GM12878 (cell line): ENCODE results near the gene IRF8. TPM values are rescaled to one million over a fixed set of nuclear protein-coding genes. Genes with fewer than 3 reads are reported as not detected.

ENCODE experiments used
- ATF3 ChIP-seq: IDR thresholded peaks from 2 replicates; pipeline ENCODE4 v1.6.1; 2011; ENCODE audit warnings: low read depth, mild to moderate bottlenecking, low read length, moderate library complexity, borderline replicate concordance; ENCODE audit errors: extremely low read depth
- CEBPZ ChIP-seq: fragments of 150-350 bp; IDR thresholded peaks from 2 replicates; pipeline ENCODE4 v1.6.1; 2016; ENCODE audit warnings: low read depth, low read length
- E2F4 ChIP-seq: IDR thresholded peaks from 2 replicates; pipeline ENCODE4 v1.6.1; 2012; ENCODE audit warnings: low read depth, low read length, improper control_type of control experiment
- KLF5 ChIP-seq: fragments of 450-650 bp; IDR thresholded peaks from 2 replicates; pipeline ENCODE4 v1.6.1; 2014; ENCODE audit warnings: mild to moderate bottlenecking; ENCODE audit not compliant: partially characterized antibody
- MTA2 ChIP-seq: fragments of 450-650 bp; IDR thresholded peaks from 2 replicates; pipeline ENCODE4 v1.6.1; 2016; ENCODE audit warnings: low read depth, mild to moderate bottlenecking, moderate library complexity
- PML ChIP-seq: IDR thresholded peaks from 2 replicates; pipeline ENCODE4 v1.6.1; 2012; ENCODE audit warnings: low read length, inconsistent platforms
- POLR2AphosphoS2 ChIP-seq: IDR thresholded peaks from 2 replicates; pipeline ENCODE4 v1.6.1; 2011; ENCODE audit warnings: low read depth, mild to moderate bottlenecking, low read length, improper control_type of control experiment, moderate library complexity
- POLR2AphosphoS5 ChIP-seq: IDR thresholded peaks from 2 replicates; pipeline ENCODE4 v1.6.1; 2011; ENCODE audit warnings: mild to moderate bottlenecking, low read length, inconsistent platforms
- TBL1XR1 ChIP-seq: IDR thresholded peaks from 2 replicates; pipeline ENCODE4 v1.6.1; 2012; ENCODE audit warnings: low read depth, low read length, improper control_type of control experiment
- TCF3 ChIP-seq: IDR thresholded peaks from 2 replicates; pipeline ENCODE4 v1.6.1; 2012; ENCODE audit warnings: low read depth, mild to moderate bottlenecking, low read length, borderline replicate concordance; ENCODE audit not compliant: insufficient read depth
- USF1 ChIP-seq: IDR thresholded peaks from 2 replicates; pipeline ENCODE4 v1.6.1; 2011; ENCODE audit warnings: borderline replicate concordance, low read depth, mild to moderate bottlenecking, moderate library complexity, mixed read lengths, low read length; ENCODE audit not compliant: insufficient read depth; ENCODE audit errors: extremely low read length
- WRNIP1 ChIP-seq: IDR thresholded peaks from 2 replicates; pipeline ENCODE4 v1.6.1; 2011; ENCODE audit warnings: low read depth, low read length, improper control_type of control experiment, borderline replicate concordance
- polyA plus RNA-seq, 11 experiments: library from polyadenylated mRNA; depleted of rRNA in 4 of 11; unstranded in 6 of 11; stranded (reverse) in 5 of 11; fragments of >200 nt; fragmentation: Nextera tagmentation in 4 of 11; fragmentation: Illumina TruSeq in 1 of 11; extraction: Ambion mirVana in 4 of 11; extraction: Trizol in 1 of 11; gene quantifications; 1 replicate in 1 of 11; 2 replicates in 10 of 11; pipeline versions ENCODE4 v1.2.1 to v1.2.3, GENCODE V29; 2011 to 2016; ENCODE audit warnings: inconsistent platforms in 2 of 11, missing spikeins in 2 of 11, low read depth in 1 of 11
- total RNA-seq, 4 experiments: library from RNA; depleted of rRNA in 3 of 4; stranded (reverse); fragments of >200 nt in 3 of 4; fragmentation: Illumina TruSeq in 1 of 4; extraction: Trizol in 1 of 4; gene quantifications; 2 replicates each; pipeline versions ENCODE4 v1.2.1 to v1.2.3, GENCODE V29; 2013 to 2021

The IRF8 gene
- total and polyA plus RNA-seq, 10 of the 15 experiments (the other 5 are each of a cell fraction or from before 2014, with no cell fraction given) = 17.1 to 237 (median 172) TPM

GRCh38 chr16:85919271-85920267 is 20.6 kb downstream of the IRF8 start (continued):
- TF ChIP-seq ATF3 = no peak
- no peak for TF ChIP-seq CEBPZ
- TF ChIP-seq USF1 = no peak
- 0 out of 2 replicates have a peak, but pooled peaks have one; percentile 57 for TF ChIP-seq POLR2AphosphoS5
- TF ChIP-seq WRNIP1 = no peak
- no peak for TF ChIP-seq TBL1XR1
- no peak for TF ChIP-seq TCF3
- no peak for TF ChIP-seq PML
- no peak for TF ChIP-seq KLF5
- TF ChIP-seq POLR2AphosphoS2 = peak; percentile 45; the same call in 1 of the 2 replicates
- TF ChIP-seq E2F4 = no peak
- TF ChIP-seq MTA2 = no peak
